Activated B cell treated with CpG ODN at 0.5 μM for 24 hours (primary cell): ENCODE measurements around the gene BSCL2. TPM values are rescaled to one million over a fixed set of nuclear protein-coding genes. Genes with fewer than 3 reads are reported as not detected.

Experiments used
- ATAC-seq: fragments of 200-7000 bp; cut with Tn5 transposase; one replicate; pipeline ENCODE4 v1.10.0; 2021; ENCODE audit warnings: low read depth, mild to moderate bottlenecking, moderate library complexity
- CTCF ChIA-PET: fragments of 350-600 bp; sonication (Branson Sonifier 250); formaldehyde crosslinking; loops from one replicate; lab custom pipeline; 2021; ENCODE audit warnings: antibody characterized with exemption; lab: Charles Lee
- POLR2A ChIA-PET: fragments of 350-600 bp; sonication (Branson Sonifier 250); formaldehyde crosslinking; loops from one replicate; lab custom pipeline; 2021; ENCODE audit warnings: antibody characterized with exemption; lab: Charles Lee
- DNase-seq: peaks from one replicate; pipeline ENCODE4 v3.0.0; 2022
- H3K27ac Mint-ChIP-seq: one replicate; pipeline ENCODE4 v1.8.0; 2020; ENCODE audit warnings: mixed read lengths
- H3K27me3 Mint-ChIP-seq: one replicate; pipeline ENCODE4 v1.8.0; 2021; ENCODE audit warnings: mixed read lengths
- H3K36me3 Mint-ChIP-seq: one replicate; pipeline ENCODE4 v1.8.0; 2021; ENCODE audit warnings: low read depth, mixed read lengths
- H3K4me1 Mint-ChIP-seq: one replicate; pipeline ENCODE4 v1.8.0; 2021; ENCODE audit warnings: mixed read lengths
- H3K4me3 Mint-ChIP-seq: one replicate; pipeline ENCODE4 v1.8.0; 2020; ENCODE audit warnings: mild to moderate bottlenecking, mixed read lengths
- H3K9me3 Mint-ChIP-seq: one replicate; pipeline ENCODE4 v1.8.0; 2020; ENCODE audit warnings: mixed read lengths
- CTCF ChIP-seq: fragments of 200-600 bp; IDR thresholded peaks from one replicate; pipeline ENCODE4 v1.8.0; 2022; ENCODE audit warnings: antibody characterized with exemption, mild to moderate bottlenecking
- intact Hi-C: fragments of 100-400 bp; cut with micrococcal nuclease; formaldehyde crosslinking; loops from one replicate; pipeline ENCODE4 v1.15.1; 2024
- total RNA-seq: library from RNA; stranded (reverse); gene quantifications from 2 replicates; pipeline ENCODE4 v1.2.3, GENCODE V29; 2022

BSCL2 gene
- total RNA-seq, 1 donor from 2014 or later = 18.6 TPM

GRCh38 chr11:62726156-62726914 is 19.1 kb upstream of the BSCL2 start:
- CTCF ChIA-PET = interaction anchor here (1.5 kb wide), 1 partner anchor 134 kb away, joined by 3 read pairs; no protein-coding TSS in a partner anchor
- POLR2A ChIA-PET = interaction anchor here (0.5 to 8.9 kb wide), 31 partner anchors 10 to 183 kb away, joined by 3 to 193 read pairs (median 11); partner anchors contain the start of genes B3GAT3, BSCL2, C11orf98 and CSKMT
- Mint-ChIP-seq H3K27me3 (no peaks in the 10 kb centered on the region), H3K9me3 (no peaks in the 10 kb centered on the region), H3K27ac (peak overlapping the region; percentile 74), H3K4me3 (peak overlapping the region; percentile 98), H3K36me3 (peaks cover 75% of the 10 kb centered on the region), H3K4me1 (peaks cover 53% of the 10 kb centered on the region)
- intact Hi-C loops = loop anchor here (2.0 kb wide), 2 partner anchors 74 to 136 kb away; partner anchors contain the start of gene INTS5
- ATAC-seq (no peak), DNase-seq (no peak)
- TF ChIP-seq CTCF = no peak

- ATAC-seq (no peak), DNase-seq (no peak)
- intact Hi-C loops = loop anchor here (2.0 kb wide), 2 partner anchors 73 to 137 kb away; partner anchors contain the start of gene INTS5
- CTCF ChIA-PET = interaction anchor here (1.5 kb wide), 1 partner anchor 134 kb away, joined by 3 read pairs; no protein-coding TSS in a partner anchor
- Mint-ChIP-seq H3K36me3 (peaks cover 78% of the 10 kb centered on the region), H3K27ac (peak overlapping the region; percentile 74), H3K4me1 (peaks cover 53% of the 10 kb centered on the region), H3K9me3 (no peaks in the 10 kb centered on the region), H3K4me3 (peak overlapping the region; percentile 98), H3K27me3 (no peaks in the 10 kb centered on the region)
- no peak for TF ChIP-seq CTCF
- POLR2A ChIA-PET = interaction anchor here (0.5 to 8.9 kb wide), 13 partner anchors 10 to 156 kb away, joined by 4 to 193 read pairs (median 64); partner anchors contain the start of genes BSCL2, C11orf98, CSKMT and GNG3
Measured at GRCh38 chr11:62725646-62726045, 18.4 kb upstream of the BSCL2 start.

- H3K36me3 Mint-ChIP-seq = peaks cover 89% of the 10 kb centered on the region
- POLR2A ChIA-PET = interaction anchor here (0.6 to 8.9 kb wide), 6 partner anchors 10 to 117 kb away, joined by 3 to 188 read pairs (median 3); partner anchors contain the start of genes BSCL2, C11orf98, CSKMT and GANAB
- ATAC-seq (no peak), DNase-seq (no peak)
- H3K27ac Mint-ChIP-seq = peak overlapping the region; percentile 46
- intact Hi-C loops = no loop called here
- H3K9me3 Mint-ChIP-seq = no peaks in the 10 kb centered on the region
- H3K4me3 Mint-ChIP-seq = peak overlapping the region; percentile 98
- peaks cover 44% of the 10 kb centered on the region for H3K4me1 Mint-ChIP-seq
- no peak for TF ChIP-seq CTCF
- H3K27me3 Mint-ChIP-seq = no peaks in the 10 kb centered on the region
- CTCF ChIA-PET = no interaction called here
Measured at GRCh38 chr11:62724171-62724570, 16.9 kb upstream of the BSCL2 start.

- no peak for TF ChIP-seq CTCF
- Mint-ChIP-seq H3K27ac (peak overlapping the region; percentile 35), H3K36me3 (peaks cover 93% of the 10 kb centered on the region), H3K9me3 (no peaks in the 10 kb centered on the region), H3K4me1 (peaks cover 36% of the 10 kb centered on the region), H3K27me3 (no peaks in the 10 kb centered on the region), H3K4me3 (no peak overlapping the region)
- POLR2A ChIA-PET = interaction anchor here (0.7 kb wide), 1 partner anchor 102 kb away, joined by 3 read pairs; no protein-coding TSS in a partner anchor
- CTCF ChIA-PET = no interaction called here
- intact Hi-C loops = no loop called here
- ATAC-seq = no peak
- DNase-seq = no peak
Measured at GRCh38 chr11:62721994-62722393, 14.8 kb upstream of the BSCL2 start.
